ENCODE results near the gene SP5.

GRCh38 chr2:170740660-170741059 lies 25.5 kb downstream of the SP5 start:
- TF ChIP-seq POLR2AphosphoS5 (IDR thresholded peaks at IDR 0.05) (no peak), POLR2A (IDR thresholded peaks at IDR 0.05) (no peak)

All from breast epithelium (tissue), 3 donors.